HepG2 (cell line): ENCODE measurements around the gene PTPRN. TPM values are rescaled to one million over a fixed set of nuclear protein-coding genes. Genes with fewer than 3 reads are reported as not detected.
A peak's percentile ranks its signal among the peaks of the same experiment; 100 is the strongest.

Experiments used
- CEBPZ ChIP-seq: IDR thresholded peaks from 2 replicates; pipeline ENCODE4 v1.6.1; 2012; ENCODE audit warnings: low read length, improper control_type of control experiment
- EED ChIP-seq: sonication (generic); formaldehyde crosslinking; IDR thresholded peaks from 2 replicates; pipeline ENCODE4 v1.5.0; 2020; ENCODE audit warnings: mild to moderate bottlenecking, missing genetic modification reagents
- FOXO4 ChIP-seq: sonication (generic); formaldehyde crosslinking; conservative IDR thresholded peaks from 2 replicates; pipeline ENCODE4 v1.8.1; 2023; ENCODE audit warnings: missing genetic modification reagents
- GTF2F1 ChIP-seq: fragments of 150-350 bp; IDR thresholded peaks from 2 replicates; pipeline ENCODE4 v1.6.1; 2014; ENCODE audit warnings: low read length
- HNRNPUL1 ChIP-seq: fragments of 200-400 bp; formaldehyde crosslinking; IDR thresholded peaks from 2 replicates; pipeline ENCODE4 v1.6.1; 2017; ENCODE audit warnings: low read depth, mild to moderate bottlenecking, low read length, moderate library complexity
- LRRFIP1 ChIP-seq: sonication (generic); formaldehyde crosslinking; conservative IDR thresholded peaks from 2 replicates; pipeline ENCODE4 v1.4.0; 2020; ENCODE audit warnings: missing genetic modification reagents
- NFE2L1 ChIP-seq: sonication (generic); formaldehyde crosslinking; IDR thresholded peaks from 2 replicates; pipeline ENCODE4 v1.4.0; 2020; ENCODE audit warnings: missing genetic modification reagents, mild to moderate bottlenecking, borderline replicate concordance
- NKX3-1 ChIP-seq: sonication (generic); formaldehyde crosslinking; IDR thresholded peaks from 2 replicates; pipeline ENCODE4 v1.5.0; 2020; ENCODE audit warnings: missing genetic modification reagents
- NONO ChIP-seq, 2 experiments: fragments of 450-650 bp in 1 of 2; sonication (generic) in 1 of 2; formaldehyde crosslinking in 1 of 2; IDR thresholded peaks in 1 of 2; conservative IDR thresholded peaks in 1 of 2; 2 replicates each; pipeline versions ENCODE4 v1.6.1 to v1.8.0; 2017 to 2022; ENCODE audit warnings: mild to moderate bottlenecking in 1 of 2, missing genetic modification reagents in 1 of 2, moderate library complexity in 1 of 2
- PHF20 ChIP-seq: sonication (generic); formaldehyde crosslinking; IDR thresholded peaks from 2 replicates; pipeline ENCODE4 v1.5.0; 2020; ENCODE audit warnings: mild to moderate bottlenecking, missing genetic modification reagents
- POLR2AphosphoS2 ChIP-seq: IDR thresholded peaks from 2 replicates; pipeline ENCODE4 v1.6.1; 2011; ENCODE audit warnings: low read depth, low read length, improper control_type of control experiment
- SNAPC5 ChIP-seq: sonication (generic); formaldehyde crosslinking; IDR thresholded peaks from 2 replicates; pipeline ENCODE4 v1.8.1; 2023; ENCODE audit warnings: mild to moderate bottlenecking, missing genetic modification reagents, borderline replicate concordance
- TSC22D2 ChIP-seq: sonication (generic); formaldehyde crosslinking; IDR thresholded peaks from 2 replicates; pipeline ENCODE4 v1.5.1; 2020; ENCODE audit warnings: missing genetic modification reagents, mild to moderate bottlenecking, borderline replicate concordance
- XRCC5 ChIP-seq: fragments of 200-400 bp; formaldehyde crosslinking; optimal IDR thresholded peaks from 2 replicates; pipeline ENCODE3; 2017; ENCODE audit warnings: mild to moderate bottlenecking, low read length
- ZNF260 ChIP-seq: sonication (generic); formaldehyde crosslinking; IDR thresholded peaks from 2 replicates; pipeline ENCODE4 v1.4.0; 2020; ENCODE audit warnings: missing genetic modification reagents, low read depth, mild to moderate bottlenecking, borderline replicate concordance
- ZNF383 ChIP-seq: sonication (generic); formaldehyde crosslinking; IDR thresholded peaks from 2 replicates; pipeline ENCODE4 v1.4.0; 2020; ENCODE audit warnings: missing genetic modification reagents, mild to moderate bottlenecking, borderline replicate concordance
- ZNF556 ChIP-seq: sonication (generic); formaldehyde crosslinking; IDR thresholded peaks from 2 replicates; pipeline ENCODE4 v1.4.0; 2020; ENCODE audit warnings: mild to moderate bottlenecking, missing genetic modification reagents, borderline replicate concordance
- ZNF773 ChIP-seq: sonication (generic); formaldehyde crosslinking; IDR thresholded peaks from 2 replicates; pipeline ENCODE4 v1.4.0; 2020; ENCODE audit warnings: missing genetic modification reagents, borderline replicate concordance
- polyA plus RNA-seq, 8 experiments: library from polyadenylated mRNA; depleted of rRNA in 3 of 8; stranded (reverse) in 7 of 8; unstranded in 1 of 8; fragments of >200 nt; fragmentation: Illumina TruSeq in 4 of 8; extraction: Trizol in 4 of 8; gene quantifications; 2 replicates each; pipeline versions ENCODE4 v1.2.1 to v1.2.3, GENCODE V29; 2011 to 2016; ENCODE audit warnings: low read depth in 4 of 8, missing spikeins in 1 of 8, mixed read lengths in 1 of 8; ENCODE audit not compliant: insufficient read depth in 1 of 8
- total RNA-seq, 5 experiments: library from RNA; depleted of rRNA; stranded (reverse); fragments of >200 nt; fragmentation: Illumina TruSeq; extraction: Trizol; gene quantifications; 2 replicates each; pipeline ENCODE4 v1.2.3, GENCODE V29; 2016; ENCODE audit warnings: low read depth in 1 of 5

The PTPRN gene
- total and polyA plus RNA-seq, 2 of the 13 experiments (the other 11 are each of a cell fraction or from before 2014, with no cell fraction given): 0.26 TPM; not detected in 1

GRCh38 chr2:219277703-219278654 lies 31.2 kb downstream of the PTPRN start (continued):
- no peak for TF ChIP-seq LRRFIP1 (CRISPR knock-in tag)
- no peak for TF ChIP-seq HNRNPUL1
- peak; percentile 69; the same call in 1 of the 2 replicates for TF ChIP-seq TSC22D2
- TF ChIP-seq EED (CRISPR knock-in tag): 0 out of 2 replicates have a peak, but pooled peaks have one; percentile 48
- no peak for TF ChIP-seq PHF20 (CRISPR knock-in tag)
- no peak for TF ChIP-seq FOXO4 (CRISPR knock-in tag)
- TF ChIP-seq NKX3-1: no peak
- peak; percentile 98 for TF ChIP-seq XRCC5
- 0 out of 2 replicates have a peak, but pooled peaks have one; percentile 30 for TF ChIP-seq ZNF383 (CRISPR knock-in tag)
- TF ChIP-seq POLR2AphosphoS2: no peak
- no peak for TF ChIP-seq ZNF260 (CRISPR knock-in tag)
- no peak for TF ChIP-seq GTF2F1
- TF ChIP-seq SNAPC5 (CRISPR knock-in tag): no peak
- no peak for TF ChIP-seq NFE2L1
- TF ChIP-seq CEBPZ: no peak
- no peak for TF ChIP-seq ZNF773 (CRISPR knock-in tag)
- TF ChIP-seq NONO (IDR thresholded peaks at IDR 0.05): no peak
- TF ChIP-seq NONO (CRISPR knock-in tag; conservative IDR thresholded peaks at IDR 0.05): 0 out of 2 replicates have a peak, but pooled peaks have one; percentile 21
- peak; percentile 87 for TF ChIP-seq ZNF556 (CRISPR knock-in tag)
